ENCODE results near the gene MYO10. TPM values are rescaled to one million over a fixed set of nuclear protein-coding genes. Genes with fewer than 3 reads are reported as not detected.

MYO10 gene
- total and polyA plus RNA-seq, 2 experiments from 2014 or later = 33.7 to 52.4 TPM

GRCh38 chr5:16663840-16664239, 272.2 kb downstream of the MYO10 start:
- Histone ChIP-seq H2AFZ (no peak overlapping the region), H3K4me3 (no peak overlapping the region), H3K9me3 (ENCODE audit: low read depth) (no peaks in the 10 kb centered on the region), H3K27ac (no peak overlapping the region), H3K4me2 (no peak overlapping the region), H3K4me1 (ENCODE audit: insufficient read depth) (no peaks in the 10 kb centered on the region), H3K36me3 (replicated peaks; ENCODE audit: insufficient read depth, low read depth) (no peaks in the 10 kb centered on the region), H3K79me2 (no peaks in the 10 kb centered on the region), H3K9me2 (replicated peaks; ENCODE audit: insufficient read depth) (no peaks in the 10 kb centered on the region), H4K20me1 (ENCODE audit: insufficient read depth, poor library complexity, severe bottlenecking) (no peaks in the 10 kb centered on the region), H3K27me3 (no peaks in the 10 kb centered on the region)
- 87% methylated on average over 4 of the region's 4 CpGs for WGBS (ENCODE audit: low lambda C conversion rate, missing lambda C conversion rate)
- no peak for DNase-seq (ENCODE audit: low spot score)
- TF ChIP-seq, protein P1, sequence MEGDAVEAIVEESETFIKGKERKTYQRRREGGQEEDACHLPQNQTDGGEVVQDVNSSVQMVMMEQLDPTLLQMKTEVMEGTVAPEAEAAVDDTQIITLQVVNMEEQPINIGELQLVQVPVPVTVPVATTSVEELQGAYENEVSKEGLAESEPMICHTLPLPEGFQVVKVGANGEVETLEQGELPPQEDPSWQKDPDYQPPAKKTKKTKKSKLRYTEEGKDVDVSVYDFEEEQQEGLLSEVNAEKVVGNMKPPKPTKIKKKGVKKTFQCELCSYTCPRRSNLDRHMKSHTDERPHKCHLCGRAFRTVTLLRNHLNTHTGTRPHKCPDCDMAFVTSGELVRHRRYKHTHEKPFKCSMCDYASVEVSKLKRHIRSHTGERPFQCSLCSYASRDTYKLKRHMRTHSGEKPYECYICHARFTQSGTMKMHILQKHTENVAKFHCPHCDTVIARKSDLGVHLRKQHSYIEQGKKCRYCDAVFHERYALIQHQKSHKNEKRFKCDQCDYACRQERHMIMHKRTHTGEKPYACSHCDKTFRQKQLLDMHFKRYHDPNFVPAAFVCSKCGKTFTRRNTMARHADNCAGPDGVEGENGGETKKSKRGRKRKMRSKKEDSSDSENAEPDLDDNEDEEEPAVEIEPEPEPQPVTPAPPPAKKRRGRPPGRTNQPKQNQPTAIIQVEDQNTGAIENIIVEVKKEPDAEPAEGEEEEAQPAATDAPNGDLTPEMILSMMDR (IDR thresholded peaks at IDR 0.05; ENCODE audit: poor library complexity) = no peak
- TF ChIP-seq EZH2phosphoT487 (IDR thresholded peaks at IDR 0.05; ENCODE audit: low read depth, severe bottlenecking, unreplicated experiment) (no peak), EZH2 (IDR thresholded peaks at IDR 0.05; ENCODE audit: borderline replicate concordance) (no peak)

DNA sequence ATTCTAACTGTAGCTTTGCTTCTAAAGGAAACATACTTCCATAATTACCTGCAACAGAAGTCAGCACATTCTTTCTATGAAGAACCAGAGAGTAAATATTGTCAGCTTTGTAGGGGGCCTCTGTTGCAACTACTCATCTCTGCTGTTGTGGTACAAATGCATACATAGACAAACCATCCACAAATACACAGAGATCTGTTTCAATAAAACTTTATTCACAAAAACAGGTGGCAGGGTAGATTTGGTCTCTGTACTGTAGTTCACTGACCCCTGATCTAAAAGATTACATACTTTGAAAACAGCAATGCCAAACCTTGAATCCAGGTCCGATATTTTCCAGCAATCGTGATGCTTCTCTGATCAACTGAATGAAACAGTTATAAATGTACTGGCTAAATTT, 274.4 kb downstream of the MYO10 start:
- Histone ChIP-seq H3K4me1 (ENCODE audit: insufficient read depth) (no peaks in the 10 kb centered on the region), H3K27ac (no peak overlapping the region), H3K79me2 (no peaks in the 10 kb centered on the region), H4K20me1 (ENCODE audit: insufficient read depth, poor library complexity, severe bottlenecking) (no peaks in the 10 kb centered on the region), H3K9me3 (ENCODE audit: low read depth) (no peaks in the 10 kb centered on the region), H3K9me2 (replicated peaks; ENCODE audit: insufficient read depth) (no peaks in the 10 kb centered on the region), H3K4me2 (no peak overlapping the region), H3K27me3 (no peaks in the 10 kb centered on the region), H3K4me3 (no peak overlapping the region), H3K36me3 (replicated peaks; ENCODE audit: insufficient read depth, low read depth) (no peaks in the 10 kb centered on the region), H2AFZ (no peak overlapping the region)
- WGBS (ENCODE audit: low lambda C conversion rate, missing lambda C conversion rate) = 100% methylated on average over 2 of the region's 2 CpGs
- TF ChIP-seq, protein P1 (IDR thresholded peaks at IDR 0.05; ENCODE audit: poor library complexity) = no peak
- no peak for TF ChIP-seq EZH2phosphoT487 (IDR thresholded peaks at IDR 0.05; ENCODE audit: low read depth, severe bottlenecking, unreplicated experiment)
- TF ChIP-seq EZH2 (IDR thresholded peaks at IDR 0.05; ENCODE audit: borderline replicate concordance) = no peak
- no peak for DNase-seq (ENCODE audit: low spot score)

DNA sequence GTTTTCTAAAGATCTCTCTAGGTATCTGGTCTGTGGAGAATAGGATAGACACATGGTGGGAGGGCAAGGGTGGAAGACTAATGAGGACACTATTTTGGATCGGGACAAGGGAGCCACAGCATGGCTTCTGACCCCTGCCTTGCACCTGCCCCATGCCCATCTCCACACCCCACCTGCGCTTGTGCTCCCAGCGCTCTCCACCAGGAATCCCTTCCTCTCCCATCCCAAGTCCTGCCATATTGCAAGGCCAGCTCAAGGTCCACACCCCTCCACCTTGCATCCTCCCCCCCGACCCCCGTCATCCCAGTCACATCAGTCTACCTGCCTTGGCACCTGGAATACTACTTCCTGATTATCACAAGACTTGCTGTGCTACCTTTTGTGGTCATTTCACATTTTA, 275.1 kb downstream of the MYO10 start:
- Histone ChIP-seq H3K27ac (no peak overlapping the region), H3K4me3 (no peak overlapping the region), H3K79me2 (no peaks in the 10 kb centered on the region), H3K9me2 (replicated peaks; ENCODE audit: insufficient read depth) (no peaks in the 10 kb centered on the region), H4K20me1 (ENCODE audit: insufficient read depth, poor library complexity, severe bottlenecking) (no peaks in the 10 kb centered on the region), H3K9me3 (ENCODE audit: low read depth) (no peaks in the 10 kb centered on the region), H3K27me3 (no peaks in the 10 kb centered on the region), H3K36me3 (replicated peaks; ENCODE audit: insufficient read depth, low read depth) (no peaks in the 10 kb centered on the region), H3K4me2 (no peak overlapping the region), H2AFZ (no peak overlapping the region), H3K4me1 (ENCODE audit: insufficient read depth) (no peaks in the 10 kb centered on the region)
- no peak for DNase-seq (ENCODE audit: low spot score)
- no peak for TF ChIP-seq EZH2phosphoT487 (IDR thresholded peaks at IDR 0.05; ENCODE audit: low read depth, severe bottlenecking, unreplicated experiment)
- no peak for TF ChIP-seq EZH2 (IDR thresholded peaks at IDR 0.05; ENCODE audit: borderline replicate concordance)
- TF ChIP-seq, protein P1 (IDR thresholded peaks at IDR 0.05; ENCODE audit: poor library complexity) = no peak
- WGBS (ENCODE audit: low lambda C conversion rate, missing lambda C conversion rate) = 81% methylated on average over 4 of the region's 5 CpGs

DNA sequence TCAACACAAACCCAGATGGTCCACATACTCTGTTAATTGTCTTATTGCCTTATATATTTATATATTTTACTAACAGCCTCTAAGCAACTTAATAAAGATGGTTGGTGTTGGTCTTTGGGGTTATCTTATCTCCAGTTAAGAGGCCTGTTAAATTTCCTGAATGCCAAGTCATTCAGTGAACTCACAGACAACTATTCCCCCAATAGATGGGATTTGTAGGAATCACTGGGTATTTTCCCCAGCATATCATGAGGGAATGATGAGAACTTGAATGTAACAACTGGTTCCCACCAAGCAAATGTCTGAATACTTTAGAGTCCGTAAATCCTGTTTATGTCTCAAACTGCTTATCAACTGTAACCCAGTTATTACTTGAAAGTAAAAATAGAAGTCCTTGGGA, 276.6 kb downstream of the MYO10 start:
- H3K27me3 ChIP-seq = no peaks in the 10 kb centered on the region
- no peaks in the 10 kb centered on the region for H4K20me1 ChIP-seq (ENCODE audit: insufficient read depth, poor library complexity, severe bottlenecking)
- WGBS (ENCODE audit: low lambda C conversion rate, missing lambda C conversion rate) = 52% methylated on average over 1 of the region's 1 CpG
- H3K27ac ChIP-seq = no peak overlapping the region
- no peak overlapping the region for H3K4me2 ChIP-seq
- DNase-seq (ENCODE audit: low spot score) = no peak
- no peak overlapping the region for H3K4me3 ChIP-seq
- no peak for TF ChIP-seq EZH2 (IDR thresholded peaks at IDR 0.05; ENCODE audit: borderline replicate concordance)
- TF ChIP-seq, protein P1 (IDR thresholded peaks at IDR 0.05; ENCODE audit: poor library complexity) = no peak
- TF ChIP-seq EZH2phosphoT487 (IDR thresholded peaks at IDR 0.05; ENCODE audit: low read depth, severe bottlenecking, unreplicated experiment) = no peak
- H2AFZ ChIP-seq = no peak overlapping the region
- no peaks in the 10 kb centered on the region for H3K36me3 ChIP-seq (replicated peaks; ENCODE audit: insufficient read depth, low read depth)
- no peaks in the 10 kb centered on the region for H3K79me2 ChIP-seq
- no peaks in the 10 kb centered on the region for H3K9me2 ChIP-seq (replicated peaks; ENCODE audit: insufficient read depth)
- no peaks in the 10 kb centered on the region for H3K4me1 ChIP-seq (ENCODE audit: insufficient read depth)
- H3K9me3 ChIP-seq (ENCODE audit: low read depth) = no peaks in the 10 kb centered on the region
